A673 (cell line): ENCODE measurements around the gene PSMA1. TPM values are rescaled to one million over a fixed set of nuclear protein-coding genes. Genes with fewer than 3 reads are reported as not detected.

ENCODE experiments used
- BruUV-seq: library from RNA; stranded (reverse); fragments of 400-500 nt; replicated peaks from 2 replicates; lab custom pipeline; 2021; lab: Mats Ljungman, UMichigan
- CTCF ChIA-PET: fragments of 300-600 bp; sonication (Branson Sonifier 250); formaldehyde crosslinking; loops from one replicate; lab custom pipeline; 2022; ENCODE audit warnings: antibody characterized with exemption; lab: Charles Lee
- POLR2A ChIA-PET: fragments of 300-600 bp; sonication (Branson Sonifier 250); formaldehyde crosslinking; loops from one replicate; lab custom pipeline; 2022; ENCODE audit warnings: antibody characterized with exemption; ENCODE audit not compliant: low non-redundant PET; lab: Charles Lee
- DNase-seq: peaks from one replicate; pipeline ENCODE4 v3.0.0-alpha.2; 2015; ENCODE audit warnings: low spot score
- H3K27ac ChIP-seq: fragments of 200-600 bp; sonication (generic); 2 replicates; pipeline ENCODE4 v1.5.1; 2016; ENCODE audit warnings: mixed run types, low read depth, mild to moderate bottlenecking, mixed read lengths, antibody characterized with exemption, low read length; ENCODE audit not compliant: poor library complexity, severe bottlenecking
- H3K27me3 ChIP-seq: fragments of 200-600 bp; sonication (generic); replicated peaks from 2 replicates; pipeline ENCODE4 v1.6.1; 2017; ENCODE audit warnings: mixed run types, low read depth, mild to moderate bottlenecking, mixed read lengths, antibody characterized with exemption, low read length; ENCODE audit not compliant: insufficient read depth, poor library complexity
- H3K36me3 ChIP-seq: fragments of 200-600 bp; sonication (generic); 2 replicates; pipeline ENCODE4 v1.6.1; 2016; ENCODE audit warnings: mixed run types, mild to moderate bottlenecking, mixed read lengths, antibody characterized with exemption, low read length; ENCODE audit not compliant: insufficient read depth, poor library complexity, severe bottlenecking
- H3K4me1 ChIP-seq: fragments of 200-600 bp; sonication (generic); 2 replicates; pipeline ENCODE4 v1.6.1; 2017; ENCODE audit warnings: mixed run types, mild to moderate bottlenecking, mixed read lengths, antibody characterized with exemption, low read length; ENCODE audit not compliant: insufficient read depth, poor library complexity, severe bottlenecking
- H3K4me3 ChIP-seq: fragments of 200-600 bp; sonication (generic); 2 replicates; pipeline ENCODE4 v1.5.1; 2016; ENCODE audit warnings: low read depth, mixed run types, mild to moderate bottlenecking, mixed read lengths, low read length; ENCODE audit not compliant: poor library complexity, severe bottlenecking
- H3K9me3 ChIP-seq: fragments of 200-600 bp; sonication (generic); 2 replicates; pipeline ENCODE4 v1.6.1; 2016; ENCODE audit warnings: mixed run types, low read depth, mild to moderate bottlenecking, mixed read lengths, antibody characterized with exemption, low read length; ENCODE audit not compliant: poor library complexity, severe bottlenecking
- EZH2 ChIP-seq: fragments of 200-600 bp; sonication (generic); IDR thresholded peaks from 2 replicates; pipeline ENCODE4 v1.6.1; 2017; ENCODE audit warnings: borderline replicate concordance, low read depth, mild to moderate bottlenecking, mixed read lengths, antibody characterized with exemption, low read length; ENCODE audit not compliant: poor library complexity, severe bottlenecking
- intact Hi-C: fragments of 100-400 bp; cut with micrococcal nuclease; formaldehyde crosslinking; loops from one replicate; pipeline ENCODE4 v1.10.0; 2022; ENCODE audit not compliant: unreplicated experiment
- total RNA-seq: library from RNA; stranded (reverse); gene quantifications from 2 replicates; pipeline ENCODE4 v1.2.3, GENCODE V29; 2021
- TF ChIP-seq, protein P1 (sequence below): fragments of 300-800, 200-600 bp; sonication (generic); conservative IDR thresholded peaks from 2 replicates; pipeline ENCODE4 v1.5.1; 2017; ENCODE audit warnings: low read depth, mild to moderate bottlenecking, antibody characterized with exemption, low read length, moderate library complexity, mixed read lengths

The PSMA1 gene
- total RNA-seq, 1 experiment from 2014 or later = 267 TPM

GRCh38 chr11:14554959-14555358, 34.8 kb upstream of the PSMA1 start:
- Histone ChIP-seq H3K36me3 (no peaks in the 10 kb centered on the region), H3K27me3 (peaks cover 5% of the 10 kb centered on the region), H3K9me3 (no peaks in the 10 kb centered on the region), H3K4me3 (no peak overlapping the region), H3K4me1 (no peaks in the 10 kb centered on the region), H3K27ac (no peak overlapping the region)
- BruUV-seq = no TSS peak
- TF ChIP-seq, protein P1, sequence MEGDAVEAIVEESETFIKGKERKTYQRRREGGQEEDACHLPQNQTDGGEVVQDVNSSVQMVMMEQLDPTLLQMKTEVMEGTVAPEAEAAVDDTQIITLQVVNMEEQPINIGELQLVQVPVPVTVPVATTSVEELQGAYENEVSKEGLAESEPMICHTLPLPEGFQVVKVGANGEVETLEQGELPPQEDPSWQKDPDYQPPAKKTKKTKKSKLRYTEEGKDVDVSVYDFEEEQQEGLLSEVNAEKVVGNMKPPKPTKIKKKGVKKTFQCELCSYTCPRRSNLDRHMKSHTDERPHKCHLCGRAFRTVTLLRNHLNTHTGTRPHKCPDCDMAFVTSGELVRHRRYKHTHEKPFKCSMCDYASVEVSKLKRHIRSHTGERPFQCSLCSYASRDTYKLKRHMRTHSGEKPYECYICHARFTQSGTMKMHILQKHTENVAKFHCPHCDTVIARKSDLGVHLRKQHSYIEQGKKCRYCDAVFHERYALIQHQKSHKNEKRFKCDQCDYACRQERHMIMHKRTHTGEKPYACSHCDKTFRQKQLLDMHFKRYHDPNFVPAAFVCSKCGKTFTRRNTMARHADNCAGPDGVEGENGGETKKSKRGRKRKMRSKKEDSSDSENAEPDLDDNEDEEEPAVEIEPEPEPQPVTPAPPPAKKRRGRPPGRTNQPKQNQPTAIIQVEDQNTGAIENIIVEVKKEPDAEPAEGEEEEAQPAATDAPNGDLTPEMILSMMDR = no peak
- no peak for TF ChIP-seq EZH2
- POLR2A ChIA-PET = no interaction called here
- CTCF ChIA-PET = no interaction called here
- intact Hi-C loops = no loop called here
- no peak for DNase-seq

DNA sequence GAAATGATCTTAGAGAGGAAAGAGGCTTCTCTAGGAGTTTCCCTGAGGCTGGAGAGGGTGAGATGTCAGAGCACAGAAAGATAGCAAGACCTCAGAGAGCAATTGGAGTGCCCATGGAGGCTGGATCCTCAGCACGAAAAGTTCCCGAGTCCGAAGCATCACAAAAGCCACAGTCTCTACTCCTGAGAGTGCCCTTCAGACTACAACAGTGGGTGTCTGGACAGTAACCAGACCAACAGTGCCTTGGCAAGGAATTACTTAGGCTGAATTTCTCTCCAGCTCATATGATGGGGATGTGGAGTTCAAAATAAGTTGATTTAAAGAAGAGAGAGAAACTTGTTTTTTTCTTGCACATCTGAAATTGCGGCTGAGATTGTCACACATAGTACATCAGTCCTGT, 31.9 kb upstream of the PSMA1 start:
- no peak for DNase-seq
- Histone ChIP-seq H3K27me3 (peaks cover 5% of the 10 kb centered on the region), H3K4me1 (no peaks in the 10 kb centered on the region), H3K36me3 (no peaks in the 10 kb centered on the region), H3K9me3 (no peaks in the 10 kb centered on the region), H3K27ac (no peak overlapping the region), H3K4me3 (no peak overlapping the region)
- CTCF ChIA-PET = no interaction called here
- POLR2A ChIA-PET = no interaction called here
- BruUV-seq = no TSS peak
- no peak for TF ChIP-seq EZH2
- TF ChIP-seq, protein P1 = no peak
- intact Hi-C loops = no loop called here

- intact Hi-C loops = no loop called here
- BruUV-seq = no TSS peak
- H3K36me3 ChIP-seq = no peaks in the 10 kb centered on the region
- no peak overlapping the region for H3K4me3 ChIP-seq
- H3K27me3 ChIP-seq = peaks cover 5% of the 10 kb centered on the region
- TF ChIP-seq EZH2 = no peak
- TF ChIP-seq, protein P1 = no peak
- H3K27ac ChIP-seq = no peak overlapping the region
- H3K9me3 ChIP-seq = no peaks in the 10 kb centered on the region
- ChIA-PET POLR2A (no interaction called here), CTCF (no interaction called here)
- H3K4me1 ChIP-seq = no peaks in the 10 kb centered on the region
- no peak for DNase-seq
Measured at GRCh38 chr11:14551380-14551779, 31.2 kb upstream of the PSMA1 start.
